HepG2 (cell line): ENCODE results near the gene PDRG1. TPM values are rescaled to one million over a fixed set of nuclear protein-coding genes. Genes with fewer than 3 reads are reported as not detected.

Experiments
- BCL6 ChIP-seq: IDR thresholded peaks from 2 replicates; pipeline ENCODE4 v1.6.1; 2016; ENCODE audit warnings: missing genetic modification reagents, missing compliant biosample characterization
- FOXC1 ChIP-seq: sonication (generic); formaldehyde crosslinking; IDR thresholded peaks from 2 replicates; pipeline ENCODE4 v1.8.0; 2022; ENCODE audit warnings: mild to moderate bottlenecking, missing genetic modification reagents, borderline replicate concordance
- GABPA ChIP-seq, 2 experiments: IDR thresholded peaks; 2 replicates each; pipeline ENCODE4 v1.6.1; 2011 to 2016; ENCODE audit warnings: low read depth in 2 of 2, low read length in 1 of 2, missing biosample characterization in 1 of 2, missing genetic modification characterization in 1 of 2
- IRX3 ChIP-seq: sonication (generic); formaldehyde crosslinking; IDR thresholded peaks from 2 replicates; pipeline ENCODE4 v1.8.1; 2023; ENCODE audit warnings: mild to moderate bottlenecking, low read depth, missing genetic modification reagents, borderline replicate concordance
- KDM2A ChIP-seq: sonication (generic); formaldehyde crosslinking; IDR thresholded peaks from 2 replicates; pipeline ENCODE4 v1.4.0; 2020; ENCODE audit warnings: low read depth, missing genetic modification reagents, borderline replicate concordance
- MAFK ChIP-seq, 2 experiments: IDR thresholded peaks in 1 of 2; conservative IDR thresholded peaks in 1 of 2; 2 replicates each; pipeline ENCODE4 v1.6.1; 2011; ENCODE audit warnings: improper control_type of control experiment in 2 of 2, low read length in 2 of 2
- MIER2 ChIP-seq: IDR thresholded peaks from 2 replicates; pipeline ENCODE4 v1.6.1; 2016; ENCODE audit warnings: missing biosample characterization, missing genetic modification reagents
- MXD4 ChIP-seq: IDR thresholded peaks from 2 replicates; pipeline ENCODE4 v1.6.1; 2016; ENCODE audit warnings: mild to moderate bottlenecking, missing biosample characterization, missing genetic modification reagents
- NR2F1 ChIP-seq, 2 experiments: fragments of 450-650 bp in 1 of 2; formaldehyde crosslinking in 1 of 2; IDR thresholded peaks; 2 replicates each; pipeline versions ENCODE4 v1.5.0 to v1.6.1; 2016 to 2020; ENCODE audit warnings: mild to moderate bottlenecking in 1 of 2, missing compliant biosample characterization in 1 of 2, missing genetic modification reagents in 1 of 2, moderate library complexity in 1 of 2
- TSC22D2 ChIP-seq: sonication (generic); formaldehyde crosslinking; IDR thresholded peaks from 2 replicates; pipeline ENCODE4 v1.5.1; 2020; ENCODE audit warnings: missing genetic modification reagents, mild to moderate bottlenecking, borderline replicate concordance
- ZFP82 ChIP-seq: sonication (generic); formaldehyde crosslinking; IDR thresholded peaks from 2 replicates; pipeline ENCODE4 v1.5.1; 2020; ENCODE audit warnings: mild to moderate bottlenecking, missing genetic modification reagents, borderline replicate concordance
- ZNF552 ChIP-seq: sonication (generic); formaldehyde crosslinking; IDR thresholded peaks from 2 replicates; pipeline ENCODE4 v1.9.0; 2022; ENCODE audit warnings: missing genetic modification reagents, mild to moderate bottlenecking, borderline replicate concordance
- ZNF605 ChIP-seq: sonication (generic); formaldehyde crosslinking; IDR thresholded peaks from 2 replicates; pipeline ENCODE4 v1.8.0; 2022; ENCODE audit warnings: mild to moderate bottlenecking, missing genetic modification reagents
- ZNF614 ChIP-seq: IDR thresholded peaks from 2 replicates; pipeline ENCODE4 v1.6.1; 2018; ENCODE audit warnings: missing biosample characterization, missing genetic modification reagents, inconsistent platforms, borderline replicate concordance
- polyA plus RNA-seq, 8 experiments: library from polyadenylated mRNA; depleted of rRNA in 3 of 8; stranded (reverse) in 7 of 8; unstranded in 1 of 8; fragments of >200 nt; fragmentation: Illumina TruSeq in 4 of 8; extraction: Trizol in 4 of 8; gene quantifications; 2 replicates each; pipeline versions ENCODE4 v1.2.1 to v1.2.3, GENCODE V29; 2011 to 2016; ENCODE audit warnings: low read depth in 4 of 8, missing spikeins in 1 of 8, mixed read lengths in 1 of 8; ENCODE audit not compliant: insufficient read depth in 1 of 8
- total RNA-seq, 5 experiments: library from RNA; depleted of rRNA; stranded (reverse); fragments of >200 nt; fragmentation: Illumina TruSeq; extraction: Trizol; gene quantifications; 2 replicates each; pipeline ENCODE4 v1.2.3, GENCODE V29; 2016; ENCODE audit warnings: low read depth in 1 of 5
- TF ChIP-seq, protein P1 (sequence below): sonication (generic); formaldehyde crosslinking; IDR thresholded peaks from 2 replicates; pipeline ENCODE4 v1.5.0; 2020; ENCODE audit warnings: mild to moderate bottlenecking, missing genetic modification reagents
- TF ChIP-seq, protein P2 (sequence below): sonication (generic); formaldehyde crosslinking; IDR thresholded peaks from 2 replicates; pipeline ENCODE4 v1.4.0; 2020; ENCODE audit warnings: mild to moderate bottlenecking, missing genetic modification reagents
- TF ChIP-seq, protein P3 (sequence below): IDR thresholded peaks from 2 replicates; pipeline ENCODE4 v1.6.1; 2016; ENCODE audit warnings: low read depth, control low read depth
- TF ChIP-seq, protein P4 (sequence below): sonication (generic); formaldehyde crosslinking; IDR thresholded peaks from 2 replicates; pipeline ENCODE4 v1.5.1; 2020; ENCODE audit warnings: mild to moderate bottlenecking, missing genetic modification reagents, moderate library complexity
- TF ChIP-seq, protein P5 (sequence below): sonication (generic); formaldehyde crosslinking; IDR thresholded peaks from 2 replicates; pipeline ENCODE4 v1.4.0; 2020; ENCODE audit warnings: mild to moderate bottlenecking, missing genetic modification reagents

The PDRG1 gene
- total and polyA plus RNA-seq, 2 of the 13 experiments (the other 11 are each of a cell fraction or from before 2014, with no cell fraction given), result 16.6 to 18.0 TPM

DNA sequence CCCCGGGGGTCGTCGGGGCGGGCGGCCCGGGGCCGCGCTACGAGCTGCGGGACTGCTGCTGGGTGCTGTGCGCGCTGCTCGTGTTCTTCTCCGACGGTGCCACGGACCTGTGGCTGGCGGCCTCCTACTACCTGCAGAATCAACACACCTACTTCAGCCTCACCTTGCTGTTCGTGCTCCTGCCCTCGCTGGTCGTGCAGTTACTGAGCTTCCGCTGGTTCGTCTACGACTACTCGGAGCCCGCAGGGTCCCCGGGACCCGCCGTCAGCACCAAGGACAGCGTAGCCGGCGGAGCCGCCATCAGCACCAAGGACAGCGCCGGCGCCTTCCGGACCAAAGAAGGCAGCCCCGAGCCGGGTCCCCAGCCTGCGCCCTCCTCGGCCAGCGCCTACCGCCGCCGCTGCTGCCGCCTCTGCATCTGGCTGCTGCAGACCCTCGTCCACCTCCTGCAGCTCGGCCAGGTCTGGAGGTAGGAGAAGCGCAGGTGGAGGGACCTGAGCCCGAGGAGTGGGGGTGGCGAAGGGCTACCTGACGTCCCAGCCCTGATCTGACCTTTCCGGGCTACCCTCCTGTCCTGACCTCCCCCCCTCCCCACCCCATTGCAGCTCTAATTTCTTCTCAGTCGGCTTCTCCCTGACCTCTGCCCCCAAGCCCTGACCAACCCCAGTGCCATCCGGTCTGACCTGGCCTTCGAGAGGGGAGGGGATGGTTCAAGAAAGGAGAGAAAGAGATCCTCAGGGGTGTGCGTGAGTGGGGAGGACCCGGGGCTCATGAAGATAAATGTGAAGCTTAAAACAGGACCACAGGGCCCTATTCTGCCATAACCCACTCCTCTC lies 16.7 kb upstream of the PDRG1 start (continued):
- TF ChIP-seq ZNF614 (CRISPR knock-in tag), result peak; percentile 100
- peak; percentile 100 for TF ChIP-seq MIER2
- TF ChIP-seq, protein P1, sequence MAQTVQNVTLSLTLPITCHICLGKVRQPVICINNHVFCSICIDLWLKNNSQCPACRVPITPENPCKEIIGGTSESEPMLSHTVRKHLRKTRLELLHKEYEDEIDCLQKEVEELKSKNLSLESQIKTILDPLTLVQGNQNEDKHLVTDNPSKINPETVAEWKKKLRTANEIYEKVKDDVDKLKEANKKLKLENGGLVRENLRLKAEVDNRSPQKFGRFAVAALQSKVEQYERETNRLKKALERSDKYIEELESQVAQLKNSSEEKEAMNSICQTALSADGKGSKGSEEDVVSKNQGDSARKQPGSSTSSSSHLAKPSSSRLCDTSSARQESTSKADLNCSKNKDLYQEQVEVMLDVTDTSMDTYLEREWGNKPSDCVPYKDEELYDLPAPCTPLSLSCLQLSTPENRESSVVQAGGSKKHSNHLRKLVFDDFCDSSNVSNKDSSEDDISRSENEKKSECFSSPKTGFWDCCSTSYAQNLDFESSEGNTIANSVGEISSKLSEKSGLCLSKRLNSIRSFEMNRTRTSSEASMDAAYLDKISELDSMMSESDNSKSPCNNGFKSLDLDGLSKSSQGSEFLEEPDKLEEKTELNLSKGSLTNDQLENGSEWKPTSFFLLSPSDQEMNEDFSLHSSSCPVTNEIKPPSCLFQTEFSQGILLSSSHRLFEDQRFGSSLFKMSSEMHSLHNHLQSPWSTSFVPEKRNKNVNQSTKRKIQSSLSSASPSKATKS, result peak; percentile 100
- peak; percentile 99 for TF ChIP-seq BCL6 (CRISPR knock-in tag)
- TF ChIP-seq FOXC1, result peak; percentile 100
- peak; percentile 100 for TF ChIP-seq TSC22D2
- TF ChIP-seq, protein P2, sequence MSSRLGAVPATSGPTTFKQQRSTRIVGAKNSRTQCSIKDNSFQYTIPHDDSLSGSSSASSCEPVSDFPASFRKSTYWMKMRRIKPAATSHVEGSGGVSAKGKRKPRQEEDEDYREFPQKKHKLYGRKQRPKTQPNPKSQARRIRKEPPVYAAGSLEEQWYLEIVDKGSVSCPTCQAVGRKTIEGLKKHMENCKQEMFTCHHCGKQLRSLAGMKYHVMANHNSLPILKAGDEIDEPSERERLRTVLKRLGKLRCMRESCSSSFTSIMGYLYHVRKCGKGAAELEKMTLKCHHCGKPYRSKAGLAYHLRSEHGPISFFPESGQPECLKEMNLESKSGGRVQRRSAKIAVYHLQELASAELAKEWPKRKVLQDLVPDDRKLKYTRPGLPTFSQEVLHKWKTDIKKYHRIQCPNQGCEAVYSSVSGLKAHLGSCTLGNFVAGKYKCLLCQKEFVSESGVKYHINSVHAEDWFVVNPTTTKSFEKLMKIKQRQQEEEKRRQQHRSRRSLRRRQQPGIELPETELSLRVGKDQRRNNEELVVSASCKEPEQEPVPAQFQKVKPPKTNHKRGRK, result peak; percentile 97
- TF ChIP-seq, protein P3, sequence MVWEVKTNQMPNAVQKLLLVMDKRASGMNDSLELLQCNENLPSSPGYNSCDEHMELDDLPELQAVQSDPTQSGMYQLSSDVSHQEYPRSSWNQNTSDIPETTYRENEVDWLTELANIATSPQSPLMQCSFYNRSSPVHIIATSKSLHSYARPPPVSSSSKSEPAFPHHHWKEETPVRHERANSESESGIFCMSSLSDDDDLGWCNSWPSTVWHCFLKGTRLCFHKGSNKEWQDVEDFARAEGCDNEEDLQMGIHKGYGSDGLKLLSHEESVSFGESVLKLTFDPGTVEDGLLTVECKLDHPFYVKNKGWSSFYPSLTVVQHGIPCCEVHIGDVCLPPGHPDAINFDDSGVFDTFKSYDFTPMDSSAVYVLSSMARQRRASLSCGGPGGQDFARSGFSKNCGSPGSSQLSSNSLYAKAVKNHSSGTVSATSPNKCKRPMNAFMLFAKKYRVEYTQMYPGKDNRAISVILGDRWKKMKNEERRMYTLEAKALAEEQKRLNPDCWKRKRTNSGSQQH (CRISPR knock-in tag), result peak; percentile 100
- peak; percentile 100 for TF ChIP-seq MXD4 (CRISPR knock-in tag)
- TF ChIP-seq MAFK (conservative IDR thresholded peaks at IDR 0.05 in 1 of 2, IDR thresholded peaks at IDR 0.05 in 1 of 2; ENCODE audit: low read length in 2 of 2), result no peak
- TF ChIP-seq ZFP82 (CRISPR knock-in tag), result peak; percentile 100
- TF ChIP-seq ZNF605 (CRISPR knock-in tag), result peak; percentile 100
- TF ChIP-seq ZNF552 (CRISPR knock-in tag), result peak; percentile 100
- peak; percentile 100 for TF ChIP-seq KDM2A
- TF ChIP-seq, protein P4, sequence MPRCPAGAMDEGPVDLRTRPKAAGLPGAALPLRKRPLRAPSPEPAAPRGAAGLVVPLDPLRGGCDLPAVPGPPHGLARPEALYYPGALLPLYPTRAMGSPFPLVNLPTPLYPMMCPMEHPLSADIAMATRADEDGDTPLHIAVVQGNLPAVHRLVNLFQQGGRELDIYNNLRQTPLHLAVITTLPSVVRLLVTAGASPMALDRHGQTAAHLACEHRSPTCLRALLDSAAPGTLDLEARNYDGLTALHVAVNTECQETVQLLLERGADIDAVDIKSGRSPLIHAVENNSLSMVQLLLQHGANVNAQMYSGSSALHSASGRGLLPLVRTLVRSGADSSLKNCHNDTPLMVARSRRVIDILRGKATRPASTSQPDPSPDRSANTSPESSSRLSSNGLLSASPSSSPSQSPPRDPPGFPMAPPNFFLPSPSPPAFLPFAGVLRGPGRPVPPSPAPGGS (CRISPR knock-in tag), result peak; percentile 100
- TF ChIP-seq NR2F1 (CRISPR knock-in tag; IDR thresholded peaks at IDR 0.05), result peak; percentile 44 to 99; a peak in 3 of 4 replicates
- no peak for TF ChIP-seq GABPA (IDR thresholded peaks at IDR 0.05; ENCODE audit: low read depth, low read length)
- TF ChIP-seq GABPA (CRISPR knock-in tag; IDR thresholded peaks at IDR 0.05; ENCODE audit: low read depth), result peak; percentile 87
- TF ChIP-seq, protein P5, sequence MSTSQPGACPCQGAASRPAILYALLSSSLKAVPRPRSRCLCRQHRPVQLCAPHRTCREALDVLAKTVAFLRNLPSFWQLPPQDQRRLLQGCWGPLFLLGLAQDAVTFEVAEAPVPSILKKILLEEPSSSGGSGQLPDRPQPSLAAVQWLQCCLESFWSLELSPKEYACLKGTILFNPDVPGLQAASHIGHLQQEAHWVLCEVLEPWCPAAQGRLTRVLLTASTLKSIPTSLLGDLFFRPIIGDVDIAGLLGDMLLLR (CRISPR knock-in tag), result peak; percentile 100
- TF ChIP-seq IRX3 (CRISPR knock-in tag), result peak; percentile 100
